Measurements from ENCODE around the gene PDE6A. TPM values are rescaled to one million over a fixed set of nuclear protein-coding genes. Genes with fewer than 3 reads are reported as not detected.

Gene PDE6A
- total and polyA plus RNA-seq, 9 of the 15 experiments (the other 6 are each of a cell fraction or from before 2014, with no cell fraction given), result 0.01 to 0.04 (median 0.01) TPM; not detected in 6

DNA sequence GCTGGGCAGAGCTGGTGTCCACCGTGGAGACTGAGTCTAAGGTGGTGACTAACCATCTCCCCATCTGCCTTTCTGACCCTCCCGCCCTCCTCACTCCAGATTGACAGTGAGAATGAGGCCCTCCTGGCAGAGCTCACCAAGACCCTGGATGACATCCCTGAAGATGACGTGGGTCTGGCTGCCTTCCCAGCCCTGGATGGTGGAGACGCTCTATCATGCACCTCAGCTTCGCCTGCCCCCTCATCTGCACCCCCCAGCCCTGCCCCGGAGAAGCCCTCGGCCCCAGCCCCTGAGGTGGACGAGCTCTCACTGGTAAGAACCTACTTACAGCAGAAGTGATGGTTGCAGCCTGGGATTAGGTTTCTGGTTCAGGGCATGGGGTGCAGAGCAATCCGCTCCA is 118.0 kb downstream of the PDE6A start (continued):
- TF ChIP-seq ILK (tag; IDR thresholded peaks at IDR 0.05; ENCODE audit: borderline replicate concordance, low read depth), result no peak
- TF ChIP-seq, protein P1, sequence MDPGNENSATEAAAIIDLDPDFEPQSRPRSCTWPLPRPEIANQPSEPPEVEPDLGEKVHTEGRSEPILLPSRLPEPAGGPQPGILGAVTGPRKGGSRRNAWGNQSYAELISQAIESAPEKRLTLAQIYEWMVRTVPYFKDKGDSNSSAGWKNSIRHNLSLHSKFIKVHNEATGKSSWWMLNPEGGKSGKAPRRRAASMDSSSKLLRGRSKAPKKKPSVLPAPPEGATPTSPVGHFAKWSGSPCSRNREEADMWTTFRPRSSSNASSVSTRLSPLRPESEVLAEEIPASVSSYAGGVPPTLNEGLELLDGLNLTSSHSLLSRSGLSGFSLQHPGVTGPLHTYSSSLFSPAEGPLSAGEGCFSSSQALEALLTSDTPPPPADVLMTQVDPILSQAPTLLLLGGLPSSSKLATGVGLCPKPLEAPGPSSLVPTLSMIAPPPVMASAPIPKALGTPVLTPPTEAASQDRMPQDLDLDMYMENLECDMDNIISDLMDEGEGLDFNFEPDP (CRISPR knock-in tag; IDR thresholded peaks at IDR 0.05), result no peak
- TF ChIP-seq GATAD2B (IDR thresholded peaks at IDR 0.05; ENCODE audit: borderline replicate concordance), result no peak
- TF ChIP-seq SUPT5H (IDR thresholded peaks at IDR 0.05), result no peak
- TF ChIP-seq CCNT2 (IDR thresholded peaks at IDR 0.05; ENCODE audit: borderline replicate concordance, extremely low read depth, insufficient read length, low read depth, low read length), result no peak

DNA sequence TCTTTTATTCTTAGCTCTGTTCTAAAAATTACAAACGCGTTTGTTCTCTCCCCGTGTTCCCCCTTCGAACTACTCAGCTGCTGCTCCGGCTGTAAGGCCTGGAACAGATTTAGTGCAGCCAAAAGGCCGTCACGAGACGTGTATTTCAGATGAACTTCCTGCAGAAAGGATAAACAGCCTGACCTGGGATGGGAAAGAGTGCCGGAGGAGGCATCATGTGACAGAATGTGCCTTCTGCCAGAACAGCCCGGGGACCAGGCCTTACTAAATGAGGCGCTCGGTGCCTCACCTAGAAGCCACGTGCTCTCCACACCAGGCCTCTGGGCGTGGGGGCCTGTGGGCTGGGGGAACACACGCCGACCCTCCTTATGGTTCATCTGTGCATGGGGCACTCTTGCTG is 119.7 kb downstream of the PDE6A start:
- 89% methylated on average over 14 of the region's 16 CpGs for WGBS (ENCODE audit: insufficient coverage, low coverage, missing lambda C conversion rate)
- H3K27me3 ChIP-seq (ENCODE audit: control insufficient read depth in 2 of 2, insufficient read depth in 2 of 2, low read length in 2 of 2), result no peaks in the 10 kb centered on the region
- no peaks in the 10 kb centered on the region for H4K20me1 ChIP-seq (replicated peaks; ENCODE audit: control insufficient read depth, insufficient read depth, low read length)
- ChIA-PET POLR2A (interaction anchor here (0.7 to 1.1 kb wide), 2 partner anchors 116 to 219 kb away, joined by 3 to 4 read pairs; no protein-coding TSS in a partner anchor), CTCF (ENCODE audit: low intra/inter-chr PET ratio) (interaction anchor here (1.1 to 7.8 kb wide), 2 partner anchors 171 to 188 kb away, joined by 3 to 108 read pairs; no protein-coding TSS in a partner anchor)
- ATAC-seq (no peak), DNase-seq (ENCODE audit: extremely low read depth in 1 of 4, low spot score in 3 of 4) (no peak), FAIRE-seq (no peak)
- no peak overlapping the region for H2AFZ ChIP-seq (ENCODE audit: low read depth, low read length)
- H3K9ac ChIP-seq (ENCODE audit: insufficient read depth in 1 of 2, low read depth in 2 of 2, low read length in 2 of 2), result 0 out of 4 replicates have a peak overlapping the region, but pooled peaks of 1 of the 2 experiments have one; percentile 10
- TF ChIP-seq HOXB6 (CRISPR knock-in tag; IDR thresholded peaks at IDR 0.05; ENCODE audit: borderline replicate concordance) (no peak), RCOR1 (IDR thresholded peaks at IDR 0.05; ENCODE audit: borderline replicate concordance in 1 of 2, low read depth in 2 of 2, low read length in 2 of 2) (no peak), ZNF79 (CRISPR knock-in tag; IDR thresholded peaks at IDR 0.05; ENCODE audit: low read depth) (no peak), SAFB2 (IDR thresholded peaks at IDR 0.05; ENCODE audit: borderline replicate concordance, low read depth, low read length, severe bottlenecking) (no peak), ZC3H4 (CRISPR knock-in tag; IDR thresholded peaks at IDR 0.05; ENCODE audit: borderline replicate concordance) (no peak), ATF1 (CRISPR knock-in tag; IDR thresholded peaks at IDR 0.05) (no peak), ATF1 (tag; IDR thresholded peaks at IDR 0.05) (no peak)
- BruUV-seq (replicated peaks), result no TSS peak
- in situ Hi-C loops (cut with MboI), result loop anchor here (5.0 kb wide), 1 partner anchor 188 kb away; no protein-coding TSS in a partner anchor
- H3K36me3 ChIP-seq (ENCODE audit: control insufficient read depth, insufficient read depth, low read length), result peaks cover 92% of the 10 kb centered on the region; the same call in 2 of the 3 replicates
- H3K9me1 ChIP-seq (ENCODE audit: control insufficient read depth, insufficient read depth, low read length), result no peaks in the 10 kb centered on the region
- intact Hi-C loops (cut with micrococcal nuclease), result loop anchor here (5.0 kb wide), 1 partner anchor 43 kb away; no protein-coding TSS in a partner anchor
- H3K4me1 ChIP-seq (replicated peaks in 1 of 2; ENCODE audit: control insufficient read depth in 2 of 2, insufficient read depth in 2 of 2, low read length in 2 of 2), result 0 out of 5 replicates have a peak, but pooled peaks cover 0 to 3% of the 10 kb centered on the region in 2 experiments
- H3K9me3 ChIP-seq (replicated peaks; ENCODE audit: control insufficient read depth, insufficient read depth, low read depth, low read length), result no peaks in the 10 kb centered on the region
- H3K4me2 ChIP-seq (ENCODE audit: insufficient read depth, low read length), result no peak overlapping the region
- no peak overlapping the region for H3K27ac ChIP-seq (ENCODE audit: extremely low read depth, low read depth, low read length)
- no peak overlapping the region for H3K4me3 ChIP-seq
- peaks cover 18% of the 10 kb centered on the region; the same call in 2 of the 3 replicates for H3K79me2 ChIP-seq (ENCODE audit: control insufficient read depth, insufficient read depth, low read length)
